Heart right ventricle (tissue), 16 donors: ENCODE results near the gene ACBD7. TPM values are rescaled to one million over a fixed set of nuclear protein-coding genes. Genes with fewer than 3 reads are reported as not detected.
A peak's percentile ranks its signal among the peaks of the same experiment; 100 is the strongest.

Experiments
- ATAC-seq, 8 donors: fragments of 200-7000 bp; cut with Tn5 transposase; one replicate each; pipeline ENCODE4 v1.9.1; 2020; ENCODE audit warnings: mild to moderate bottlenecking in 8 of 8, moderate library complexity in 8 of 8, moderate number of reproducible peaks in 1 of 8
- DNase-seq, 2 donors: peaks; one replicate each; pipeline ENCODE4 v3.0.0-alpha.2; 2020
- H3K27ac ChIP-seq, 10 donors: fragments of 200-600 bp; sonication (generic) in 2 of 10; one replicate each; pipeline versions ENCODE4 v1.5.0 to v1.8.0; 2020 to 2022; ENCODE audit warnings: mild to moderate bottlenecking in 3 of 10
- H3K27me3 ChIP-seq, 7 donors: fragments of 200-600 bp; one replicate each; pipeline ENCODE4 v1.8.0; 2021 to 2022; ENCODE audit warnings: mild to moderate bottlenecking in 2 of 7
- H3K36me3 ChIP-seq, 9 donors: fragments of 200-600 bp; sonication (generic) in 1 of 9; one replicate each; pipeline versions ENCODE4 v1.5.0 to v1.8.0; 2020 to 2022; ENCODE audit warnings: mild to moderate bottlenecking in 2 of 9
- H3K4me1 ChIP-seq, 9 donors: fragments of 200-600 bp; sonication (generic) in 1 of 9; one replicate each; pipeline versions ENCODE4 v1.5.0 to v1.8.0; 2020 to 2022; ENCODE audit warnings: mild to moderate bottlenecking in 4 of 9
- H3K4me3 ChIP-seq, 10 donors: fragments of 200-600 bp; sonication (generic) in 2 of 10; one replicate each; pipeline versions ENCODE4 v1.5.0 to v1.8.0; 2020 to 2022; ENCODE audit warnings: mild to moderate bottlenecking in 7 of 10, moderate library complexity in 2 of 10
- H3K9me3 ChIP-seq, 11 donors: fragments of 200-600 bp in 10 of 11; sonication (generic) in 2 of 11; one replicate each; pipeline versions ENCODE4 v1.5.0 to v1.8.0; 2013 to 2022; ENCODE audit warnings: mild to moderate bottlenecking in 2 of 11, control low read depth in 1 of 11, moderate library complexity in 1 of 11
- CTCF ChIP-seq, 9 donors: fragments of 200-600 bp; sonication (generic) in 2 of 9; IDR thresholded peaks; one replicate each; pipeline versions ENCODE4 v1.5.0 to v1.8.0; 2021 to 2022; ENCODE audit warnings: antibody characterized with exemption in 9 of 9, mild to moderate bottlenecking in 5 of 9, moderate library complexity in 1 of 9
- WGBS, 2 donors: extraction: QIAGEN DNeasy Blood & Tissue Kit; methylation state at CpG; one replicate each; pipeline ENCODE4 v1.1.7; 2013; ENCODE audit warnings: inconsistent platforms in 1 of 2; 5-methylcytosine and 5-hydroxymethylcytosine counted together
- intact Hi-C, 10 donors: fragments of 100-400 bp; cut with DNase I; formaldehyde crosslinking; loops; one replicate each; pipeline versions ENCODE4 v1.11.1 to v1.14.2; 2022
- long read RNA-seq, 3 donors: library from polyadenylated mRNA; unstranded; transcript quantifications; one replicate each; pipeline ENCODE4 v2.0.0, GENCODE V29; 2020 to 2021
- polyA plus RNA-seq, 2 donors: library from polyadenylated mRNA; stranded (reverse); fragments of 200-250 nt; gene quantifications; one replicate each; pipeline ENCODE4 v1.2.3, GENCODE V29; 2013
- total RNA-seq, 10 donors: library from RNA; stranded (reverse); fragmentation: NEBNext Ultra II Directional in 3 of 10; extraction: Animal tissue kit (Norgen Biotek cat#: 25700) in 3 of 10; gene quantifications; one replicate each; pipeline versions ENCODE4 v1.2.1 to v1.2.4, GENCODE V29; 2021 to 2023
- donor health status: Arrhythmogenic right ventricular cardiomyopathy.
- donor health status: ischemic (EF 13 %, LVEDD 7.1; RV severe dilation, severe dysfunction).
- donor health status: healthy with polysubstance abuse.
- donor health status: DM: no; HTN: yes; CAD: no.
- donor health status: DM: no; HTN: no; CAD: no.
- donor health status: ischemic (EF 25% LVEDD 6.9; RV normal size, moderate dysfunction).
- donor health status: ischemic (EF 25% LVEDD 5.7; RV mildly dilated, moderate dysfunction).
- donor health status: healthy.
- donor health status: DM: yes; HTN: yes; CAD: no.
- donor health status: Ischemic cardiomyopathy.
- donor health status: ischemic (EF 35%, LVEDD 5.7; RV mildly dilated, moderate dysfunction).
- donor health status: nonischemic (EF 11% LVEDD 7.7; RV severe dilation, severe dysfunction).
- donor health status: DM: yes; HTN: yes; CAD: no.
- donor health status: PGD.
- donor health status: ischemic (EF 29% LVEDD 5.4; RV normal size, mild dysfunction).
- donor health status: nonischemic (EF 23%, LVEDD 6.1; RV moderate dilation, normal function).

Gene ACBD7
- total RNA-seq: under 1 TPM in 1 of 10 donors, not detected in 9; 0.23 TPM
- under 1 TPM in 1 of 2 donors, not detected in 1; 0.03 TPM for polyA plus RNA-seq
- long read RNA-seq, donor 1: 0 reads
- long read RNA-seq, donor 2: 0 reads
- long read RNA-seq, donor 3: 0 reads

DNA sequence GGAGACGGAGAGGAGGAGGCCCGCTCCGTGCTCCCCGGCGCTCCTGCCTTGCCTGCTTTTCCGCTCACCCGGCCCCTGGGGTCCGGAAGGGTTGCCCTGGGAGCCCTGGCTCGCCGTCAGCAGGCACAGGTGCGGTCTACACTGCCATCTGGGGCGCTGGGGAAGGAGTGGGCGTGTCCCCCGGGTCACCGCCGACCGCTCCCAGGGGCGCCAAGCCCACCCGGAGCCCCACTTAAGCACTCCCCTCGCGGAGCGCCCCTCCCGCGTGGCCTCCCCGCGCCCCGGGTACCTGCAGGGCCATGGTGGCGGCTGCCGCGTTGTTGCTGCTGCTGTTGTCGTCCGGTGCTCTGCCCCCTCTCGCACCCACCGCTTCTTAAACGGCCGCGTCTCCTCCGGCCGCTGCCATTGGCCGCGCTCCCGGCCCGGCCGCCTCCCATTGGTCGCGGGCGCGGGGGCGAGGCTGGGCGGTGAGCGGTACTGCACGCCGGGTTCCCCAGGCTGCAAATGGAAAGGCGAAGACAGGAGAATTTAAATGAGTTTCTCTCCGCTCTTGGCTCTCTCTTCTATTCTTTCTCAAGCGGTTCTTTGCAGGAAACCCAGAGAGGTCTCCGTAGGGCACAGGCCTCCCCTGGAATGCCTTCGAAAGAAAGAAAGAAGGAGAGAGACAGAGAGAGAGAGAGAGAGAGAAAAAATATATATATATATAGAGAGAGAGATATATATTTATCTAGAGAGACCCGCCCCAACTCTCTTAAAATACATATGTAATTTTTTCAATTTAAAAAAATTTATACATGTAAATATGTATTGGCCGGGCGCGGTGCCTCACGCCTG is at the start of gene ACBD7:
Gene ACBD7 (minus strand): TSS at position 349 of the 834 bp plus-strand sequence. CDS start 48 bp downstream, at position 301.
- H3K4me1 ChIP-seq: peaks cover 0 to 20% (median 16%) of the 10 kb centered on the region in 9 donors
- H3K4me3 ChIP-seq: peak within 1 kb of the TSS; percentile 51 to 69 (median 60)
- DNase-seq: peak; percentile 57 to 80
- intact Hi-C loops: loop anchor here in 1 of 10 donors (10.0 kb wide), 1 partner anchor 134 kb away; the partner anchor contains the start of genes DCLRE1C and MEIG1
- H3K27me3 ChIP-seq: peaks cover 0 to 7% (median 0%) of the 10 kb centered on the region in 7 donors
- no peaks in the 10 kb centered on the region for H3K36me3 ChIP-seq
- WGBS, 2 donors: 6% methylated on average over 57 to 63 of the region's 63 CpGs
- peak; percentile 23 to 68 (median 51) for TF ChIP-seq CTCF (IDR thresholded peaks at IDR 0.05)
- peak; percentile 92 to 99 (median 94) for ATAC-seq
- H3K9me3 ChIP-seq: no peaks in the 10 kb centered on the region
- H3K27ac ChIP-seq: no peak within 1 kb of the TSS

- ATAC-seq: no peak
- H3K4me1 ChIP-seq: peaks cover 0 to 7% (median 0%) of the 10 kb centered on the region in 9 donors
- H3K27ac ChIP-seq: no peak overlapping the region
- no peak for TF ChIP-seq CTCF (IDR thresholded peaks at IDR 0.05)
- H3K36me3 ChIP-seq: peaks cover 0 to 78% (median 26%) of the 10 kb centered on the region in 9 donors
- no peak for DNase-seq
- no peak overlapping the region for H3K4me3 ChIP-seq
- no peaks in the 10 kb centered on the region for H3K27me3 ChIP-seq
- WGBS, 2 donors: 97 to 100% methylated on average over 1 of the region's 1 CpG
- no peaks in the 10 kb centered on the region for H3K9me3 ChIP-seq
- intact Hi-C loops: no loop called here
Observed at GRCh38 chr10:15137636-15138035, 49.1 kb upstream of the ACBD7 start.

DNA sequence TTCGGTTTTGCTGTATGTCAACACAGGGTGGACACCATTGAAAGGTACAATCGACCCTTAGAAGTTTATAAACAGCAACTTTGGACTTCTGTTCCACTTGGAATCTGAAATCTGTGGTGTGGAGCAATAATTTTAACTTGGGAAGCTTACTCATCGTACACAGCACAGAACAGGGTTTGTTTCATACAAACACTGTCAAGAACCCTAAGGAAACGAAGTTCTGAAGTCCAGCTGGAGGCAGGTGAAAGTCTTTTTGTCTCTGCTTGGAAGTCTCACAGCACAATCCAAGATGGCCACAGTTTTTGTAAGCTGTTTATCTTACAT is 48.4 kb upstream of the ACBD7 start:
- 81 to 85% methylated on average over 4 of the region's 4 CpGs for WGBS, 2 donors
- ATAC-seq: no peak

More for the DNA sequence above, 48.4 kb upstream of the ACBD7 start:
- DNase-seq: no peak
- no peak overlapping the region for H3K27ac ChIP-seq
- H3K36me3 ChIP-seq: peaks cover 0 to 85% (median 31%) of the 10 kb centered on the region in 9 donors
- intact Hi-C loops: no loop called here
- no peak for TF ChIP-seq CTCF (IDR thresholded peaks at IDR 0.05)
- H3K27me3 ChIP-seq: no peaks in the 10 kb centered on the region
- no peak overlapping the region for H3K4me3 ChIP-seq
- no peaks in the 10 kb centered on the region for H3K9me3 ChIP-seq
- peaks cover 0 to under 1% (median 0%) of the 10 kb centered on the region in 9 donors for H3K4me1 ChIP-seq
